NCI-H510A (cell line): Measurements from ENCODE around the gene CAPN7.
A peak's percentile ranks its signal among the peaks of the same experiment; 100 is the strongest.

Experiments used
- DNase-seq: peaks from one replicate; lab custom pipeline; 2025; lab: John Stamatoyannopoulos, UW

CAPN7 gene

GRCh38 chr3:15246186-15246585 is 40.1 kb downstream of the CAPN7 start:
- DNase-seq, result no peak

- no peak for DNase-seq
Observed at GRCh38 chr3:15253023-15253697, 47.1 kb downstream of the CAPN7 start.

- DNase-seq, result no peak
Observed at GRCh38 chr3:15255215-15255614, 49.2 kb downstream of the CAPN7 start.

GRCh38 chr3:15256861-15257341 is 50.9 kb downstream of the CAPN7 start:
- no peak for DNase-seq

- no peak for DNase-seq
Observed at GRCh38 chr3:15258720-15259119, 52.7 kb downstream of the CAPN7 start.

GRCh38 chr3:15260531-15260930 is 54.5 kb downstream of the CAPN7 start:
- DNase-seq, result no peak

- no peak for DNase-seq
Observed at GRCh38 chr3:15261274-15261673, 55.2 kb downstream of the CAPN7 start.

- no peak for DNase-seq
Observed at GRCh38 chr3:15262021-15262420, 56.0 kb downstream of the CAPN7 start.

- DNase-seq, result no peak
Observed at GRCh38 chr3:15263120-15263519, 57.1 kb downstream of the CAPN7 start.

- no peak for DNase-seq
Observed at GRCh38 chr3:15263926-15264325, 57.9 kb downstream of the CAPN7 start.

GRCh38 chr3:15264486-15264885 is 58.4 kb downstream of the CAPN7 start:
- no peak for DNase-seq

GRCh38 chr3:15265655-15266509 is 59.8 kb downstream of the CAPN7 start:
- no peak for DNase-seq

- no peak for DNase-seq
Observed at GRCh38 chr3:15266510-15267376, 60.7 kb downstream of the CAPN7 start.

GRCh38 chr3:15267502-15267901 is 61.5 kb downstream of the CAPN7 start:
- DNase-seq, result no peak

- peak; percentile 72 for DNase-seq
Observed at GRCh38 chr3:15268033-15268631, 62.1 kb downstream of the CAPN7 start.

- no peak for DNase-seq
Observed at GRCh38 chr3:15269091-15269989, 63.3 kb downstream of the CAPN7 start.

GRCh38 chr3:15271030-15271429 is 65.0 kb downstream of the CAPN7 start:
- no peak for DNase-seq

GRCh38 chr3:15271785-15272381 is 65.8 kb downstream of the CAPN7 start:
- DNase-seq, result no peak

- no peak for DNase-seq
Observed at GRCh38 chr3:15272426-15273196, 66.6 kb downstream of the CAPN7 start.

- no peak for DNase-seq
Observed at GRCh38 chr3:15273227-15273626, 67.2 kb downstream of the CAPN7 start.
